Stomach (tissue), 9 donors: ENCODE results near the gene HYDIN. TPM values are rescaled to one million over a fixed set of nuclear protein-coding genes. Genes with fewer than 3 reads are reported as not detected.
"Not testable (repeated sequence)": the region's sequence is repeated elsewhere in the genome, so short reads cannot be mapped to it uniquely, and the experiment has no call there.

Source experiments
- DNase-seq, 2 donors: peaks; one replicate each; pipeline versions ENCODE4 v3.0.0 to v3.0.0-alpha.2; 2013 to 2019
- H3K27ac ChIP-seq, 5 donors: fragments of 200-600 bp in 4 of 5; sonication (generic) in 4 of 5; one replicate each; pipeline ENCODE4 v1.5.1; 2013 to 2019; ENCODE audit warnings: mild to moderate bottlenecking in 1 of 5, moderate library complexity in 1 of 5
- H3K27me3 ChIP-seq, 3 donors: fragments of 200-600 bp; sonication (generic); one replicate each; pipeline ENCODE4 v1.5.1; 2017 to 2019; ENCODE audit warnings: mixed run types in 1 of 3
- H3K36me3 ChIP-seq, 4 donors: fragments of 200-600 bp; sonication (generic); 1 replicate in 3 of 4; 2 replicates in 1 of 4; pipeline ENCODE4 v1.5.1; 2016 to 2019
- H3K4me1 ChIP-seq, 4 donors: fragments of 200-600 bp; sonication (generic); one replicate each; pipeline ENCODE4 v1.5.1; 2016 to 2019
- H3K4me3 ChIP-seq, 4 donors: fragments of 200-600 bp; sonication (generic) in 3 of 4; one replicate each; pipeline ENCODE4 v1.5.1; 2016 to 2019; ENCODE audit warnings: mild to moderate bottlenecking in 1 of 4
- H3K9me3 ChIP-seq, 4 donors: fragments of 200-600 bp; sonication (generic); one replicate each; pipeline ENCODE4 v1.5.1; 2016 to 2019
- WGBS, 5 donors: extraction: QIAGEN DNeasy Blood & Tissue Kit in 3 of 5; methylation state at CpG; one replicate each; pipeline versions ENCODE4 v1.1.5 to v1.1.7; 2013 to 2018; 5-methylcytosine and 5-hydroxymethylcytosine counted together
- intact Hi-C: fragments of 100-400 bp; cut with DNase I; formaldehyde crosslinking; loops from one replicate; pipeline ENCODE4 v1.15.1; 2023; ENCODE audit warnings: low total_unique reads
- polyA plus RNA-seq, 3 donors: library from polyadenylated mRNA; stranded (reverse); fragments of 200-250 nt; gene quantifications; one replicate each; pipeline ENCODE4 v1.2.3, GENCODE V29; 2013
- total RNA-seq, 5 donors: library from RNA; depleted of rRNA; stranded (reverse); fragments of >200 nt; gene quantifications; one replicate each; pipeline versions ENCODE4 v1.1.0 to v1.2.3, GENCODE V29; 2014 to 2016
- donor health status: healthy with polysubstance abuse.
- donor health status: Bipolar disorder and iron deficiency.
- donor health status: healthy.

The HYDIN gene
- total and polyA plus RNA-seq, 8 donors, result 0.05 to 11.2 (median 0.58) TPM; not detected in 1

DNA sequence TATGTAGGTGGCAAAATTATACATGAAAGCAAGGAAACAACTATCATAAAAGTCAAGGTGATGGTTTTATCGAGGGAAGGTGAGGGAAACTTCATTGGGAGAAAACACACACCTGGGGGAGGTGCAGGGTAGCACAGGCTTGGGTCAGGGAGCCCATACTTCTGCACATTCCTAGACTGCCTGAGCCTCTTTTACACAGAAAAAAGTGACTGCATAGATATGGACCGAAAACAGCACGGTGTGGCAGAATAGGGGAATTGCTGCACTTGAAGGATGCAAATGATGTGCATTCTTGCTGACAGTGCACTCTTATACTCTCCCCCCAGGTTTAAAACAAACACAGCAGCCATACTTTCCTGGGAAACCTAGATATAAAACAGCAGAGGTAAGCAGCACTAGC is 120.0 kb downstream of the HYDIN start:
- H3K36me3 ChIP-seq, H3K27me3 ChIP-seq, DNase-seq, H3K4me1 ChIP-seq, H3K9me3 ChIP-seq, H3K4me3 ChIP-seq, intact Hi-C loops, H3K27ac ChIP-seq: not testable (repeated sequence)
- WGBS, 5 donors, result 67 to 83% (median 70%) methylated on average over 1 of the region's 3 CpGs

DNA sequence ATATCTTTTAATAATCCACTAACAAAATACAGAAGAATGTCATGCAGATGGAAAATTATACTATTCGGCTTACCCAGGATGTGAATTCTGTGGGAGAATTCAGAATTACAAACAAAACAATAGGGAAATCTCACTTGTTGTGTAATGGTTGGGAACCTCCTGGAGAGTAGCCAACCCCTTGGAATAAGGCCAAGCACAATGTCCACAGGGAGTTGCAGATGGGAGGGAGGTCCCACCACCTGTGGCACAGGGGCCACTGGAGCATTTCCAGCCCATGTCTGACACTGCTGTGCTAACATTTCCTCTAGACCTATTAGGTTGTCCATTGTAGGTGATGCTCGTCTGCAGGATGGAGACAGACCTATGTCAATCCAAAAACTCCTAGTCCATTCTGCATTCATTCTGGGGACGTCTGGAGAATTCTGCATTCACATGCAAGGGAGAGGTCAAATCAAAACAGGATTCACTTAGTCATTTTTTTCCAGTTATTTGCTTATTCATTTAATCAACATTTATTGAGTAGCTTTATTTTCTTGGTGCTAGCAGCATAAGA is 120.8 kb downstream of the HYDIN start:
- H3K36me3 ChIP-seq, H3K4me1 ChIP-seq, H3K27me3 ChIP-seq, intact Hi-C loops, H3K27ac ChIP-seq, H3K4me3 ChIP-seq, DNase-seq, H3K9me3 ChIP-seq: not testable (repeated sequence)
- 31 to 56% (median 40%) methylated on average over 1 of the region's 3 CpGs for WGBS, 5 donors

DNA sequence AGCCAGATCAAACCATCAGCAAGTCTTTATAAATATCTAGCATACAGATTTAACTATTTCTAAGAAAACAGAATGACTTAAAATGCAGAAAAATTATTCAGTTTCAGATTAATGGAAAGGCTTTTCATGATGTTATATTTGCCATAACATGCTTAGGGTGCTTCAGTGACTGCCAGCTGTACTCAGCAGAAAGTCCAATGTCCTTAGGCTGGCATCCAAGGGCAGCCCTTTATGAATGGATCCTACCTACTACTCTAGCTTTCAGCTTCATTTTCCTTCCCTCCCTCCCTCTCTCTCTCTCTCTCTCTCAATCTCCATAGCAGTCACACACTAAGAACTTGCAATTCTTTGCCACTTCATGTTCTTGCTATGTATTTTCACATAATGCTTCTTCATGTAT is 124.6 kb downstream of the HYDIN start:
- H3K27ac ChIP-seq, DNase-seq, intact Hi-C loops, H3K9me3 ChIP-seq, H3K36me3 ChIP-seq, H3K4me3 ChIP-seq, H3K4me1 ChIP-seq, H3K27me3 ChIP-seq: not testable (repeated sequence)

DNA sequence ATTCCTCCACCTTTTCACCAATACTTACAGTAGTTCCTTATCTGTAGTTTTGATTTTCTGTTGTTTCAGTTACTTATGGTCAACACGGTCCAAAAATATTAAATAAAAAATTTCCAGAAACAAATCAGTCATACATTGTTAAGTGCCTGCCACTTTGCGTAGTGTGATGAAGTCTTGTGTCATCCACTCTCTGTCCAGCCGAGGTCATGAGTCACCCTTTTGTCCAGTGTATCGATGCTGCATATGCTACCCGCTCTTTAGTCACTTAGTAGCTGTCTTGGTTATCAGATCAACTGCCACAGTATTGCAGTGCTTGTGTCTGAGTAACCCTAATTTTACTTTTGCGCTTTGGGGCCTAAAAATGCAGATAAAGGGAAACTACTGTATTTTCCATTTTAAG is 146.9 kb downstream of the HYDIN start:
- DNase-seq, H3K27ac ChIP-seq, H3K27me3 ChIP-seq, H3K9me3 ChIP-seq, H3K4me1 ChIP-seq, intact Hi-C loops, H3K4me3 ChIP-seq, H3K36me3 ChIP-seq: not testable (repeated sequence)
- WGBS, 5 donors, result 89 to 94% (median 91%) methylated on average over 4 to 6 of the region's 6 CpGs

DNA sequence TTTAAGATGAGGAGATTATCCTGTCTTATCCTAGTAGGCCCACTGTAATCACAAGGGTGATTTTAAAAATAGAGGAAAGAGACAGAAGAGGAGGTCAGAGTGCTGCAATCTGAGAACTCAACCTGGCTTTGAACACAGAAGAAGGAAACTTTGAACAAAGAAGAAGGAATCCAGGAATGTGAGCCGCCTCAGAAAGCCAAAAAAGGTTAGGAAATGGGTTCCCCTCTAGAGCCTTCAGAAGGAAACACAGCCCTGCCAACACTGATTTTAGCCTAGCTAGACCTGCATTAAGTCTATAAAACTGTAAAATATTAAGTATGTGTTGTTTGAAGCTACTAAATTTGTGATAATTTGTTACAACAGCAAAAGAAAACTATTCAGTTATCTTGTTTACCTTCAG is 149.7 kb downstream of the HYDIN start:
- H3K36me3 ChIP-seq, H3K27me3 ChIP-seq, H3K9me3 ChIP-seq, intact Hi-C loops, H3K4me1 ChIP-seq, H3K4me3 ChIP-seq, DNase-seq, H3K27ac ChIP-seq: not testable (repeated sequence)
- WGBS, 5 donors, result 30 to 50% (median 35%) methylated on average over 1 of the region's 1 CpG

DNA sequence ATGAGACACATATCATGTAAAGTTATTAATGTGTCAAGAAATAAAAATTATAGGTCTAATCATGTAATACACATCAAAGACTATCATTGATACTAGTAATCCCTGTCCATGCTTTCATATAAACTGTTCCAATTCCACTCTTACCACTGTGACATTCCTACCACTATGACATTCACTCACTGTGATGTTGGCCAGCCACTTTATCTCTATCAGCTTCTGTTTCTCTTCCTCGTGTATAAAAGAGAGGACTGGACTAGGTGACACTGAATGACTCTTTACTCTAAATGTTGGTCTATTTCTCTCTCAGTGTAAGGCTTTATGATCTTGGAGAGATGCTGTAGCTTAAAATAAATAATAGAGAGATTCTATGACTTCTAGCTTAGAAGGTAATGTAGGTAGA is 150.3 kb downstream of the HYDIN start:
- H3K36me3 ChIP-seq, DNase-seq, H3K27ac ChIP-seq, intact Hi-C loops, H3K9me3 ChIP-seq, H3K27me3 ChIP-seq, H3K4me1 ChIP-seq, H3K4me3 ChIP-seq: not testable (repeated sequence)
- 33 to 75% (median 53%) methylated on average over 1 of the region's 1 CpG; no CpG with 5 or more reads in 1 of the 5 donors for WGBS, 5 donors

DNA sequence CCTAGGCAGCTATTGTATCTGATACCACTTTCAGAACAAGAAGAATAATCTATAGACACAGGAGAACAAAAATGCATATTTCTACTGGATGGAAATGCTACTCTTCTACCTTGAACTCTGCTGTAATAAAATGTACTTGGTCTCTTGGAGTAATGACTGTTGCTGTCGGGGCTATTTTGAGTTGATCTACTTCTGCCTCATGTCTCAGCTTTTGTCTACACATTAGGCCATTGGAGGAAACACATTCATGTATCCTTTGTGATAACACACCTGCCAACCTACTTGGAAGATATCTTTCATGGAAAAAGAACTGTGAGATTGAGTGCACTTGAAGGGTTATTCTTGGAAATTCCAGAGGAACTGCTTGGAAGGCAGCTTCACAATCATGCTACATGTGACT is 159.9 kb downstream of the HYDIN start:
- WGBS, 5 donors, result no CpG with 5 or more reads among the region's 1 CpG
- H3K36me3 ChIP-seq, DNase-seq, H3K4me3 ChIP-seq, intact Hi-C loops, H3K4me1 ChIP-seq, H3K9me3 ChIP-seq, H3K27ac ChIP-seq, H3K27me3 ChIP-seq: not testable (repeated sequence)

DNA sequence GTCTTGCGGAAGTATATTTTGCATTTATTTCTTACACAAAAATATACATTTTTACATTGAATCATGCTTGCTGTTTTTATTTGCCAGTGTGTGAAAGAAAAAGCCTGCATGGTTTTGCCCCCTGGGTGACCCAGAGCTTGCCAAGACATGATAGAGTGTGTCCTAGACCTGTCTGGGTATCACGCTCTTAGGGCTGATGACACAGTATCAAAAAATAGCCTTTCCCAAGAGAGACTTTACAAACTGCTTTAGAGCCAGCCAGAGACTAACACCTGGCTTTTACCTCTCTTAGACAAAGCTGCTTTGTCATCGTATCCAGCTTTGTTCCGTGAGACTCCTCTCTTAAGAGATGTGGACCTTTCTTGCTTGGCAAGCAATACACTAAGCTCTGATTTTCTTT is 160.7 kb downstream of the HYDIN start:
- H3K4me1 ChIP-seq, H3K9me3 ChIP-seq, intact Hi-C loops, H3K27ac ChIP-seq, H3K4me3 ChIP-seq, DNase-seq, H3K27me3 ChIP-seq, H3K36me3 ChIP-seq: not testable (repeated sequence)
- WGBS, 5 donors, result 82 to 93% (median 88%) methylated on average over 4 of the region's 4 CpGs

DNA sequence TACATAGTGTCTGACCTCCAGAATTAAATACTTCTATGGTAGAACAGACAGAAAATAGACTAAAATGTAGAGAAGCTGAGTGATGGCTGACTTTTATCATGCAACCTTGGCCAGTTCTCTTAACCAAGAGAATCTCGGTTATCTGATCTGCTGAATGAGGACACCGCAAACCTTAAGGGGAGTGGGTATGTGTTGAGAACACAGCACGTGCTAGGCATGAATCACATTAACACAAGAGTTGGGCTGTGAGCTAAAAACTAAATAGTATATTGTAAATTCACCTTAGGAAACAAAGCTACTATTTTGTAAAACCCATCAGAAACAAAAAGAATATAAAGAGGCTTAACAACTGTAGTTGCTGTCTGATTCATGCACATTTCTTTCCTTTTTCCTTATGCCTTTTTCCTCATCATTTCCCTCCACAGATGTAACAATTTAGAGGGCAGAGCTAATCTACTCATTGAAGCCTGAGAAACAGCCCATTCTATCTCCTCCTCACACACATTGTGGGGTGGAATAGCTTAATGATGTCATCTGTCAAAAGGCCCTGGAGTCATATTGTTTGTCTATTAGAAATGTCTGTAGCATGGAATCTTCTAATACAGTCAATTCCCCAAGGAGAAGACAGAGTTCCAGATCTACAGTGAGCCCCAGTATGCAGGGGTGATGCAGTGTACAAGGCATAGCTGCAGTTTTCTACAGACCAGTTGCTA is 176.5 kb downstream of the HYDIN start:
- H3K27ac ChIP-seq, H3K9me3 ChIP-seq, intact Hi-C loops, H3K4me3 ChIP-seq, H3K4me1 ChIP-seq, H3K27me3 ChIP-seq, H3K36me3 ChIP-seq, DNase-seq: not testable (repeated sequence)
- WGBS, 5 donors, result 57 to 85% (median 75%) methylated on average over 3 of the region's 3 CpGs

DNA sequence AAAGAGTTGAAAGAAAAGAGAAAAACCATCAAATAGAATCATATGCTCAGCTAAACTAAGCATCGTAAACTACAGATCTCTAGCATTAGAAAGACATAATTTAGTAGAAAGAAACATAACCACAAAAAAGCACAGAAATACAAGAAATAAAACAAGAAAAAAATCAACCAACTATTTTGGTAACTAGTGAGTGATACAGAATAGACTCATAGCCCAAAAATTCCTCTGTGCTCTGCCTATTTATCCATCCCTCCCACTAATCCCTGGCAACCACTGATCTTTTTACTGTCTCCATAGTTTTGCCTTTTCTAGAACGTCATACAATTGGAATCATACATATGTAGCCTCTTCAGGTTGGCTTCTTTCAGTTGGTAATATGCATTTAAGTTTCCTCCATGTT is 180.2 kb downstream of the HYDIN start:
- H3K4me1 ChIP-seq, H3K27ac ChIP-seq, H3K36me3 ChIP-seq, DNase-seq, intact Hi-C loops, H3K4me3 ChIP-seq, H3K27me3 ChIP-seq, H3K9me3 ChIP-seq: not testable (repeated sequence)
- WGBS, 5 donors, result 47 to 87% (median 83%) methylated on average over 1 to 2 of the region's 2 CpGs

DNA sequence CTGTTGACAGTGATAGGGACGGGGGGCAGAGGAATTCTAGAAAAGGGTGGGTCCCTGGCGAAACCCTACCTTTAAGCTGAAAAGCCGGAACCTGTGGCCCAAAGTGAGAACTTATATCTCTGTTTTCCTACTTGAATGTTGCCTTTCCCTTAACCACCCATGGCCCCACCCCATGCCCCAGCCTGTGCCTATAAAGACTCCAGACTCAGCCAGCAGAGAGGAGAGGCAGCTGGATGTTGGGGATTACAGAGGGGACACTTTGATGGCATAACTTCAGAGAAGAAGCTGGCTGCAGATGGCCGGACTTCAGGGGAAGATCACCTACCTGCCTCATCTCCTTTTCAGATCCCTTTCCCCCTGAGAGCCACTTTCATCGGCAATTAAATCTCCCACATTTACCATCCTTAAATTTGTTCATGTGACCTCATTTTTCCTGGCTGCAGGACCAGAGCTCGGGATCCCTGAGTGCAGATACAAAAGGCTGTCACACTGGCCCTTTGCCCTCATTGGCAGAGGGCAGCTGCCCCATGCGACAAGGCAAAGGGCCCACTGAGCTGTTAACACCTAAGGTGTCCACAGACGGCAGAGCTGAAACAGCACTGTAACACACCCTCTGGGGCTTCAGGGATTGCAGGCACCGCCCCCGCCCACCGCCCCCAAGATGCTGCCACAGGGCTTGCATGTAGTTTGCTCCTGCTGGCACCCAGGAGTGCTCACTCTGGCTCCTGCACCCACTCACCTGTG is 191.0 kb downstream of the HYDIN start:
- WGBS, 5 donors, result 80 to 94% (median 86%) methylated on average over 3 to 11 of the region's 11 CpGs
- DNase-seq, H3K27ac ChIP-seq, H3K27me3 ChIP-seq, H3K9me3 ChIP-seq, H3K4me3 ChIP-seq, intact Hi-C loops, H3K4me1 ChIP-seq, H3K36me3 ChIP-seq: not testable (repeated sequence)

DNA sequence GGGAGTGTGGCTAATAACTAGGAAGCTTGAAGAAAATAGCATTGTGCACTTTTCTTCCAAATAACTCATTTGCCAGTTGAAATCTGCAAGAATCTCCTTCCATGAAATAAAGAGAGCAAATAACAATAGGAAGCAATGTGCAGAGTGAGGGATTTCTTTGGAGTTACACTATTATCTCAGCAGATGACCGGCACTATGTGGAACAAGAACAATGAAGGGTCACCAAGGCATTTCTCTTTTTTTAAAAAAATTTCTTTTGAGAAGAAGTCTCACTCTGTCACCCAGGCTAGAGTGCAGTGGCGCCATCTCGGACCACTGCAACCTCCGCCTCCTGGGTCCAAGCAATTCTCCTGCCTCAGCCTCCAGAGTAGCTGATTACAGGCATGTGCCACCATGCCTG is 192.1 kb downstream of the HYDIN start:
- H3K27ac ChIP-seq, H3K36me3 ChIP-seq, H3K4me3 ChIP-seq, H3K27me3 ChIP-seq, DNase-seq, intact Hi-C loops, H3K4me1 ChIP-seq, H3K9me3 ChIP-seq: not testable (repeated sequence)
- 85 to 93% (median 91%) methylated on average over 4 of the region's 4 CpGs for WGBS, 5 donors
